Measurements from ENCODE around the gene HIP1R. TPM values are rescaled to one million over a fixed set of nuclear protein-coding genes. Genes with fewer than 3 reads are reported as not detected.

Gene HIP1R
- total and polyA plus RNA-seq, 2 of the 8 experiments (the other 6 are each of a cell fraction or from before 2014, with no cell fraction given) = 11.2 to 14.5 TPM

DNA sequence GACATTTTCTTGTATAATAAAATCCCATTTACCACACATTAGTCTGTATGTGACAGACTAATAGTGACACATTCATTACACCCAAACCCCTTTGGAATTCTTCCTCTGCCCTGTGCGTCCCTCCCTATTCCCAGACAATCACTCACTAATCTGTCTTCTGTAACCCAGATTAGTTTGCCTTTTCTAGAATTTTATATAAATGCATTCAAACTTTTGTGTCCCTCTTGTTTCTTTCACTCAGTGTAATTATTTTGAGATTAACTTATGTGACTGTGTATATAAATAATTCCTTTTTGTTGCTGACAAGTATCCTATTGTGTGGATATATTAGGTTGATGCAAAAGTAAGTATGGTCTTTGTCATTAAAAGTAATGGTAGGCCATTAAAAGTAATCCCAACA is 27.6 kb upstream of the HIP1R start (continued):
- TF ChIP-seq, protein P1, sequence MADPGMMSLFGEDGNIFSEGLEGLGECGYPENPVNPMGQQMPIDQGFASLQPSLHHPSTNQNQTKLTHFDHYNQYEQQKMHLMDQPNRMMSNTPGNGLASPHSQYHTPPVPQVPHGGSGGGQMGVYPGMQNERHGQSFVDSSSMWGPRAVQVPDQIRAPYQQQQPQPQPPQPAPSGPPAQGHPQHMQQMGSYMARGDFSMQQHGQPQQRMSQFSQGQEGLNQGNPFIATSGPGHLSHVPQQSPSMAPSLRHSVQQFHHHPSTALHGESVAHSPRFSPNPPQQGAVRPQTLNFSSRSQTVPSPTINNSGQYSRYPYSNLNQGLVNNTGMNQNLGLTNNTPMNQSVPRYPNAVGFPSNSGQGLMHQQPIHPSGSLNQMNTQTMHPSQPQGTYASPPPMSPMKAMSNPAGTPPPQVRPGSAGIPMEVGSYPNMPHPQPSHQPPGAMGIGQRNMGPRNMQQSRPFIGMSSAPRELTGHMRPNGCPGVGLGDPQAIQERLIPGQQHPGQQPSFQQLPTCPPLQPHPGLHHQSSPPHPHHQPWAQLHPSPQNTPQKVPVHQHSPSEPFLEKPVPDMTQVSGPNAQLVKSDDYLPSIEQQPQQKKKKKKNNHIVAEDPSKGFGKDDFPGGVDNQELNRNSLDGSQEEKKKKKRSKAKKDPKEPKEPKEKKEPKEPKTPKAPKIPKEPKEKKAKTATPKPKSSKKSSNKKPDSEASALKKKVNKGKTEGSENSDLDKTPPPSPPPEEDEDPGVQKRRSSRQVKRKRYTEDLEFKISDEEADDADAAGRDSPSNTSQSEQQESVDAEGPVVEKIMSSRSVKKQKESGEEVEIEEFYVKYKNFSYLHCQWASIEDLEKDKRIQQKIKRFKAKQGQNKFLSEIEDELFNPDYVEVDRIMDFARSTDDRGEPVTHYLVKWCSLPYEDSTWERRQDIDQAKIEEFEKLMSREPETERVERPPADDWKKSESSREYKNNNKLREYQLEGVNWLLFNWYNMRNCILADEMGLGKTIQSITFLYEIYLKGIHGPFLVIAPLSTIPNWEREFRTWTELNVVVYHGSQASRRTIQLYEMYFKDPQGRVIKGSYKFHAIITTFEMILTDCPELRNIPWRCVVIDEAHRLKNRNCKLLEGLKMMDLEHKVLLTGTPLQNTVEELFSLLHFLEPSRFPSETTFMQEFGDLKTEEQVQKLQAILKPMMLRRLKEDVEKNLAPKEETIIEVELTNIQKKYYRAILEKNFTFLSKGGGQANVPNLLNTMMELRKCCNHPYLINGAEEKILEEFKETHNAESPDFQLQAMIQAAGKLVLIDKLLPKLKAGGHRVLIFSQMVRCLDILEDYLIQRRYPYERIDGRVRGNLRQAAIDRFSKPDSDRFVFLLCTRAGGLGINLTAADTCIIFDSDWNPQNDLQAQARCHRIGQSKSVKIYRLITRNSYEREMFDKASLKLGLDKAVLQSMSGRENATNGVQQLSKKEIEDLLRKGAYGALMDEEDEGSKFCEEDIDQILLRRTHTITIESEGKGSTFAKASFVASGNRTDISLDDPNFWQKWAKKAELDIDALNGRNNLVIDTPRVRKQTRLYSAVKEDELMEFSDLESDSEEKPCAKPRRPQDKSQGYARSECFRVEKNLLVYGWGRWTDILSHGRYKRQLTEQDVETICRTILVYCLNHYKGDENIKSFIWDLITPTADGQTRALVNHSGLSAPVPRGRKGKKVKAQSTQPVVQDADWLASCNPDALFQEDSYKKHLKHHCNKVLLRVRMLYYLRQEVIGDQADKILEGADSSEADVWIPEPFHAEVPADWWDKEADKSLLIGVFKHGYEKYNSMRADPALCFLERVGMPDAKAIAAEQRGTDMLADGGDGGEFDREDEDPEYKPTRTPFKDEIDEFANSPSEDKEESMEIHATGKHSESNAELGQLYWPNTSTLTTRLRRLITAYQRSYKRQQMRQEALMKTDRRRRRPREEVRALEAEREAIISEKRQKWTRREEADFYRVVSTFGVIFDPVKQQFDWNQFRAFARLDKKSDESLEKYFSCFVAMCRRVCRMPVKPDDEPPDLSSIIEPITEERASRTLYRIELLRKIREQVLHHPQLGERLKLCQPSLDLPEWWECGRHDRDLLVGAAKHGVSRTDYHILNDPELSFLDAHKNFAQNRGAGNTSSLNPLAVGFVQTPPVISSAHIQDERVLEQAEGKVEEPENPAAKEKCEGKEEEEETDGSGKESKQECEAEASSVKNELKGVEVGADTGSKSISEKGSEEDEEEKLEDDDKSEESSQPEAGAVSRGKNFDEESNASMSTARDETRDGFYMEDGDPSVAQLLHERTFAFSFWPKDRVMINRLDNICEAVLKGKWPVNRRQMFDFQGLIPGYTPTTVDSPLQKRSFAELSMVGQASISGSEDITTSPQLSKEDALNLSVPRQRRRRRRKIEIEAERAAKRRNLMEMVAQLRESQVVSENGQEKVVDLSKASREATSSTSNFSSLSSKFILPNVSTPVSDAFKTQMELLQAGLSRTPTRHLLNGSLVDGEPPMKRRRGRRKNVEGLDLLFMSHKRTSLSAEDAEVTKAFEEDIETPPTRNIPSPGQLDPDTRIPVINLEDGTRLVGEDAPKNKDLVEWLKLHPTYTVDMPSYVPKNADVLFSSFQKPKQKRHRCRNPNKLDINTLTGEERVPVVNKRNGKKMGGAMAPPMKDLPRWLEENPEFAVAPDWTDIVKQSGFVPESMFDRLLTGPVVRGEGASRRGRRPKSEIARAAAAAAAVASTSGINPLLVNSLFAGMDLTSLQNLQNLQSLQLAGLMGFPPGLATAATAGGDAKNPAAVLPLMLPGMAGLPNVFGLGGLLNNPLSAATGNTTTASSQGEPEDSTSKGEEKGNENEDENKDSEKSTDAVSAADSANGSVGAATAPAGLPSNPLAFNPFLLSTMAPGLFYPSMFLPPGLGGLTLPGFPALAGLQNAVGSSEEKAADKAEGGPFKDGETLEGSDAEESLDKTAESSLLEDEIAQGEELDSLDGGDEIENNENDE (IDR thresholded peaks at IDR 0.05; ENCODE audit: insufficient replicate concordance, low read length) = no peak
- TF ChIP-seq POLR2AphosphoS5 (IDR thresholded peaks at IDR 0.05; ENCODE audit: low read depth, low read length) = no peak
- TF ChIP-seq, protein P2, sequence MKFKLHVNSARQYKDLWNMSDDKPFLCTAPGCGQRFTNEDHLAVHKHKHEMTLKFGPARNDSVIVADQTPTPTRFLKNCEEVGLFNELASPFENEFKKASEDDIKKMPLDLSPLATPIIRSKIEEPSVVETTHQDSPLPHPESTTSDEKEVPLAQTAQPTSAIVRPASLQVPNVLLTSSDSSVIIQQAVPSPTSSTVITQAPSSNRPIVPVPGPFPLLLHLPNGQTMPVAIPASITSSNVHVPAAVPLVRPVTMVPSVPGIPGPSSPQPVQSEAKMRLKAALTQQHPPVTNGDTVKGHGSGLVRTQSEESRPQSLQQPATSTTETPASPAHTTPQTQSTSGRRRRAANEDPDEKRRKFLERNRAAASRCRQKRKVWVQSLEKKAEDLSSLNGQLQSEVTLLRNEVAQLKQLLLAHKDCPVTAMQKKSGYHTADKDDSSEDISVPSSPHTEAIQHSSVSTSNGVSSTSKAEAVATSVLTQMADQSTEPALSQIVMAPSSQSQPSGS (IDR thresholded peaks at IDR 0.05; ENCODE audit: low read length) = no peak
- TF ChIP-seq TAF1 (IDR thresholded peaks at IDR 0.05; ENCODE audit: low read depth, low read length) = no peak
